CD14-positive monocyte (primary cell): ENCODE data around the gene C16orf46. TPM values are rescaled to one million over a fixed set of nuclear protein-coding genes. Genes with fewer than 3 reads are reported as not detected.

Experiments
- DNase-seq, 3 donors: peaks; one replicate each; pipeline ENCODE4 v3.0.0-alpha.2; 2011 to 2022
- H2AFZ ChIP-seq: 2 replicates; pipeline ENCODE4 v1.6.0; 2012; ENCODE audit warnings: mild to moderate bottlenecking, low read depth, low read length, inconsistent platforms; ENCODE audit not compliant: insufficient read depth, poor library complexity, severe bottlenecking
- H3K27ac ChIP-seq, 2 donors: 1 replicate in 1 of 2; 2 replicates in 1 of 2; pipeline ENCODE4 v1.5.1; 2012 to 2013; ENCODE audit warnings: low read length in 2 of 2, control low read depth in 1 of 2, inconsistent platforms in 1 of 2, low read depth in 1 of 2, mild to moderate bottlenecking in 1 of 2
- H3K27me3 ChIP-seq, 2 donors: one replicate each; pipeline versions ENCODE4 v1.6.0 to v1.6.1; 2011 to 2013; ENCODE audit warnings: low read length in 2 of 2; ENCODE audit not compliant: control insufficient read depth in 2 of 2, insufficient read depth in 2 of 2
- H3K36me3 ChIP-seq, 2 donors: replicated peaks in 1 of 2; 1 replicate in 1 of 2; 2 replicates in 1 of 2; pipeline versions ENCODE4 v1.5.1 to v1.6.1; 2012 to 2013; ENCODE audit warnings: low read length in 2 of 2, control low read depth in 1 of 2, inconsistent platforms in 1 of 2, mild to moderate bottlenecking in 1 of 2; ENCODE audit not compliant: insufficient read depth in 2 of 2, control insufficient read depth in 1 of 2
- H3K4me1 ChIP-seq, 2 donors: 1 replicate in 1 of 2; 2 replicates in 1 of 2; pipeline versions ENCODE4 v1.5.1 to v1.6.1; 2012 to 2013; ENCODE audit warnings: low read length in 2 of 2, control low read depth in 1 of 2, inconsistent platforms in 1 of 2, mild to moderate bottlenecking in 1 of 2, moderate library complexity in 1 of 2; ENCODE audit not compliant: insufficient read depth in 2 of 2, control insufficient read depth in 1 of 2
- H3K4me2 ChIP-seq: replicated peaks from 2 replicates; pipeline ENCODE3; 2012; ENCODE audit warnings: low read length, moderate library complexity, mild to moderate bottlenecking; ENCODE audit not compliant: poor library complexity, severe bottlenecking; ENCODE audit errors: extremely low read depth
- H3K4me3 ChIP-seq, 3 experiments: fragments of 200-600 bp in 1 of 3; sonication (generic) in 1 of 3; replicated peaks in 1 of 3; 1 replicate in 2 of 3; 2 replicates in 1 of 3; pipeline ENCODE4 v1.5.1; 2011 to 2013; ENCODE audit warnings: low read length in 3 of 3, mild to moderate bottlenecking in 3 of 3, control low read depth in 2 of 3, low read depth in 2 of 3, inconsistent platforms in 1 of 3, moderate library complexity in 1 of 3
- H3K79me2 ChIP-seq: 2 replicates; pipeline ENCODE4 v1.6.0; 2012; ENCODE audit warnings: mild to moderate bottlenecking, control low read depth, inconsistent platforms, low read length, moderate library complexity; ENCODE audit not compliant: insufficient read depth
- H3K9ac ChIP-seq: 2 replicates; pipeline ENCODE4 v1.6.0; 2017; ENCODE audit warnings: low read length, mild to moderate bottlenecking; ENCODE audit not compliant: insufficient read depth, poor library complexity, severe bottlenecking
- H3K9me3 ChIP-seq, 2 donors: replicated peaks in 1 of 2; 1 replicate in 1 of 2; 2 replicates in 1 of 2; pipeline versions ENCODE4 v1.5.1 to v1.6.1; 2012 to 2013; ENCODE audit warnings: low read length in 2 of 2, control low read depth in 1 of 2; ENCODE audit not compliant: control insufficient read depth in 1 of 2, insufficient read depth in 1 of 2
- H4K20me1 ChIP-seq: 2 replicates; pipeline ENCODE4 v1.6.0; 2012; ENCODE audit warnings: mild to moderate bottlenecking, low read length, control low read depth, moderate library complexity; ENCODE audit not compliant: insufficient read depth
- H3K27ac Mint-ChIP-seq, 7 donors: one replicate each; pipeline ENCODE4 v1.8.0; 2020; ENCODE audit warnings: mild to moderate bottlenecking in 7 of 7, mixed read lengths in 7 of 7, moderate library complexity in 6 of 7, inconsistent platforms in 2 of 7
- H3K27me3 Mint-ChIP-seq, 3 donors: one replicate each; pipeline ENCODE4 v1.8.0; 2021 to 2022; ENCODE audit warnings: low read depth in 3 of 3, mild to moderate bottlenecking in 3 of 3, mixed read lengths in 3 of 3, moderate library complexity in 3 of 3, inconsistent platforms in 1 of 3
- H3K36me3 Mint-ChIP-seq, 2 donors: one replicate each; pipeline ENCODE4 v1.8.0; 2020; ENCODE audit warnings: mixed read lengths in 2 of 2, inconsistent platforms in 1 of 2, mild to moderate bottlenecking in 1 of 2
- H3K4me1 Mint-ChIP-seq: one replicate; pipeline ENCODE4 v1.8.0; 2020; ENCODE audit warnings: mild to moderate bottlenecking, mixed read lengths
- H3K4me3 Mint-ChIP-seq, 2 donors: one replicate each; pipeline ENCODE4 v1.8.0; 2020; ENCODE audit warnings: mild to moderate bottlenecking in 2 of 2, mixed read lengths in 2 of 2, moderate library complexity in 1 of 2
- H3K9me3 Mint-ChIP-seq, 7 donors: one replicate each; pipeline ENCODE4 v1.8.0; 2020 to 2022; ENCODE audit warnings: mixed read lengths in 7 of 7, mild to moderate bottlenecking in 6 of 7, moderate library complexity in 6 of 7, inconsistent platforms in 2 of 7
- WGBS: methylation state at CpG from one replicate; pipeline ENCODE4 v1.1.5; 2013; ENCODE audit warnings: missing lambda C conversion rate; ENCODE audit not compliant: insufficient coverage; 5-methylcytosine and 5-hydroxymethylcytosine counted together
- intact Hi-C, 2 donors: fragments of 100-400 bp; cut with micrococcal nuclease; formaldehyde crosslinking; loops; one replicate each; pipeline versions ENCODE4 v1.15.0 to v1.15.1; 2023
- polyA plus RNA-seq, 3 donors: library from polyadenylated mRNA; depleted of rRNA in 1 of 3; unstranded in 2 of 3; stranded (reverse) in 1 of 3; fragments of 300-500 nt in 2 of 3; fragments of >200 nt in 1 of 3; fragmentation: Illumina TruSeq in 2 of 3; gene quantifications; 1 replicate in 2 of 3; 2 replicates in 1 of 3; pipeline ENCODE4 v1.2.3, GENCODE V29; 2012 to 2021
- TF ChIP-seq, protein P1 (sequence below): fragments of 200-600 bp; IDR thresholded peaks from one replicate; pipeline ENCODE4 v1.8.0; 2022; ENCODE audit warnings: antibody characterized with exemption, mild to moderate bottlenecking

Gene C16orf46
- polyA plus RNA-seq, 3 donors, result 0.37 to 0.42 TPM; not detected in 1

- TF ChIP-seq, protein P1, sequence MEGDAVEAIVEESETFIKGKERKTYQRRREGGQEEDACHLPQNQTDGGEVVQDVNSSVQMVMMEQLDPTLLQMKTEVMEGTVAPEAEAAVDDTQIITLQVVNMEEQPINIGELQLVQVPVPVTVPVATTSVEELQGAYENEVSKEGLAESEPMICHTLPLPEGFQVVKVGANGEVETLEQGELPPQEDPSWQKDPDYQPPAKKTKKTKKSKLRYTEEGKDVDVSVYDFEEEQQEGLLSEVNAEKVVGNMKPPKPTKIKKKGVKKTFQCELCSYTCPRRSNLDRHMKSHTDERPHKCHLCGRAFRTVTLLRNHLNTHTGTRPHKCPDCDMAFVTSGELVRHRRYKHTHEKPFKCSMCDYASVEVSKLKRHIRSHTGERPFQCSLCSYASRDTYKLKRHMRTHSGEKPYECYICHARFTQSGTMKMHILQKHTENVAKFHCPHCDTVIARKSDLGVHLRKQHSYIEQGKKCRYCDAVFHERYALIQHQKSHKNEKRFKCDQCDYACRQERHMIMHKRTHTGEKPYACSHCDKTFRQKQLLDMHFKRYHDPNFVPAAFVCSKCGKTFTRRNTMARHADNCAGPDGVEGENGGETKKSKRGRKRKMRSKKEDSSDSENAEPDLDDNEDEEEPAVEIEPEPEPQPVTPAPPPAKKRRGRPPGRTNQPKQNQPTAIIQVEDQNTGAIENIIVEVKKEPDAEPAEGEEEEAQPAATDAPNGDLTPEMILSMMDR, result no peak
- intact Hi-C loops, result no loop called here
- H3K36me3 ChIP-seq, result no peaks in the 10 kb centered on the region
- 86% methylated on average over 1 of the region's 1 CpG for WGBS
- no peak overlapping the region for H3K4me2 ChIP-seq
- no peak for DNase-seq
- no peak overlapping the region for H3K4me3 ChIP-seq
- Mint-ChIP-seq H3K4me1 (peaks cover 3% of the 10 kb centered on the region), H3K4me3 (no peak overlapping the region), H3K27me3 (no peaks in the 10 kb centered on the region), H3K9me3 (no peaks in the 10 kb centered on the region), H3K27ac (no peak overlapping the region), H3K36me3 (no peaks in the 10 kb centered on the region)
- no peaks in the 10 kb centered on the region for H3K9me3 ChIP-seq
- H3K27me3 ChIP-seq, result no peaks in the 10 kb centered on the region
- H4K20me1 ChIP-seq, result no peaks in the 10 kb centered on the region
- H3K9ac ChIP-seq, result no peak overlapping the region
- no peaks in the 10 kb centered on the region for H3K79me2 ChIP-seq
- H3K27ac ChIP-seq, result no peak overlapping the region
- H2AFZ ChIP-seq, result no peak overlapping the region
- peaks cover 12 to 13% of the 10 kb centered on the region in 2 donors for H3K4me1 ChIP-seq
Measured at GRCh38 chr16:81080233-81080632, 3.2 kb upstream of the C16orf46 start.

DNA sequence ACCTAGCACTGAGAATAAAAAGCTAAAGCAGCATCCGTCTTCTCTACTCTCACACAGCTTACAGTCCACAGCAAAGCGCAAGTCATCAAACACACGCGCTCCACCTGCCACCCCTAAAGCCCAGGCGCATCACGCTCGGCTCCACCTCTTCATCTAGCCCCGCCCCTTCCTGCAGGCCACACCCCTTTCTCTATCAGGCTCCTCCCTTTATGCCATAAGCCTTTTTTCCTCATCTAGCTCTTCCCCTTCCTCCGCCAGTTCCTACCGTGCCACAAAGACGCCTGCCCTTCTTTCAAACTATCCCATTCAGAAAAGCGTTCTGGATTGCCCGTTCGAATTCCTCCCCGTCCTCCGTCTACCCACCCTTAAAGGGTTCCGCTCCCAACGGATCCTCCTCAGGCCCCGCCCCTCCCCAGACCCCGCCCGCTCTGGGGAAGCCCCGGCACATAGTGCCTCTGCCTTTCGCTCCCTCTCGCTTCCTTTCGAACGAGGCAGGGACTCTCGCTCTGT, 417 bp downstream of the C16orf46 start:
- TF ChIP-seq, protein P1, result no peak
- H3K27ac ChIP-seq, result peak overlapping the region; percentile 76 to 91
- peak overlapping the region; percentile 75 to 92 (median 78) for H3K4me3 ChIP-seq
- H3K9me3 ChIP-seq, result no peaks in the 10 kb centered on the region
- H3K9me3 Mint-ChIP-seq, result no peaks in the 10 kb centered on the region
- H3K4me1 Mint-ChIP-seq, result peaks cover 8% of the 10 kb centered on the region
- no peaks in the 10 kb centered on the region for H3K36me3 ChIP-seq
- no peaks in the 10 kb centered on the region for H3K27me3 ChIP-seq
- no peaks in the 10 kb centered on the region for H3K79me2 ChIP-seq
- peak overlapping the region; percentile 72 for H3K4me2 ChIP-seq
- DNase-seq, result peak; percentile 77 to 86 (median 84)
- no peak overlapping the region for H3K4me3 Mint-ChIP-seq
- intact Hi-C loops, result loop anchor here (1.0 to 2.0 kb wide), 4 partner anchors 20 to 69 kb away; partner anchors contain the start of genes GCSH (in 2 of the 2) and CENPN (in 1 of the 2)
- H3K36me3 Mint-ChIP-seq, result no peaks in the 10 kb centered on the region
- H3K27ac Mint-ChIP-seq, result no peak overlapping the region
- H3K27me3 Mint-ChIP-seq, result peaks cover 0 to 4% (median 2%) of the 10 kb centered on the region in 3 donors
- no peaks in the 10 kb centered on the region for H4K20me1 ChIP-seq
- H3K9ac ChIP-seq, result peak overlapping the region; percentile 78
- peak overlapping the region; percentile 98 for H2AFZ ChIP-seq
- peaks cover 12 to 13% of the 10 kb centered on the region in 2 donors for H3K4me1 ChIP-seq
- 1% methylated on average over 22 of the region's 27 CpGs for WGBS
